Epidermal melanocyte (primary cell): Measurements from ENCODE around the gene DGKD.

Source experiments
- DNase-seq: peaks from one replicate; pipeline ENCODE4 v3.0.0; 2011; ENCODE audit warnings: low spot score; ENCODE audit not compliant: insufficient read length

Gene DGKD

GRCh38 chr2:233426619-233427342 is 72.5 kb downstream of the DGKD start:
- DNase-seq, result no peak

DNA sequence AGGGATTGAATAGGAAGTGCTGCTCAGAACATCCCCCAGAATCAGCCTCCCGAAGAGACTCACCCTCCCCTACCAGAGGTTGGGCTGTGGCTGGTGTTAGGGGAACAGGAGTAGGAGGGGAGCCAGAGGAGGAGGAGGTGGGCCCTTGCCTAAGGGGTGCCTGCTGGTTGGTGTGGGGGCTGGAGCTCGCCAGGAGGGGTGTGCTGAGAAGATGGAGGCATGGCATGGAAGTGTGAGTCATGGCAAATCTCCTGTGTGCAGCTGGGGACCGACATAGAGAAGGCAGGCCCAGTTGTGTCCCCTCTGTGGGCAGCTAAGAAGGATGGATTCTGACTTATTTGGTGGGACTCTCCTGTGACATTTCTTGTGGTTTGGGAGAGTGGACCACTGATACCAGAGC is 73.7 kb downstream of the DGKD start:
- no peak for DNase-seq

GRCh38 chr2:233428438-233428837 is 74.1 kb downstream of the DGKD start:
- DNase-seq, result no peak

- DNase-seq, result no peak
These were observed 75.0 kb downstream of the DGKD start for GRCh38 chr2:233429175-233429897.

DNA sequence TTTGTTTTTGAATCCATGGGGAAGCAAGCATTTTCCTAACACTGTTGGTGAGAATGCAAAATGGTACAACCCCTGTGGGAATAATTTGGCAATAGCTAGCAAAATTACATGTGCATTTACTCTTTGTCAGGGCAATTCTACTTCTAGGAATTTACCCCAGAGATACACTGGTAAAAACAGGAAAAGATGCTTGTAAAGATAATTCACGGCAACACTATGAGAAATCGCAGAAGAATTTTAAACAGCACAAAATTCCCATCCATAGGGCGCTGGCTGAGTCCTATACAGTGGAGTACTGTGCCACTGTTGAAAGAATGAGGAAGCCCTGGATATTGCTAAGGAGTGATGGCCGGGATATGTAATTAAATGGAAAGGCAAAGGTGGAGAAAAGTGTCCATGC is 75.8 kb downstream of the DGKD start:
- no peak for DNase-seq

DNA sequence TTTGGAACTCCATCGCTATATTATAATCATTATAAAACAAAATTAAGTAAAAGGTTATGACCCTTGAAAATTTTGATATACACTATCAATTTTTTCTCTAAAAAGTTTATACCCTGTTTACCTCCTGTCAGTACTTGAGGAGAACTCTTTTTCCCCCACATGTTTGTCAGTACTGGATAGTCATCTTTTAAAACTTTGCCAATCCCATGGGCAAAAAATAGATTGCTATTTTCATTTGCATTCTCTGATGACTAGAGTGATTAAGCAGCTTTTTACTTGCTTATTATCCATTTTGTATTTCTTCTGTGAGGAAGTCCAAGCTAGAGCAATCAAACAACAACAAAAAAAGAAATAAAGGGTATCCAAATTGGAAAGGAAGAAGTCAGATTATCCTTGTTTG is 76.4 kb downstream of the DGKD start:
- DNase-seq, result no peak

DNA sequence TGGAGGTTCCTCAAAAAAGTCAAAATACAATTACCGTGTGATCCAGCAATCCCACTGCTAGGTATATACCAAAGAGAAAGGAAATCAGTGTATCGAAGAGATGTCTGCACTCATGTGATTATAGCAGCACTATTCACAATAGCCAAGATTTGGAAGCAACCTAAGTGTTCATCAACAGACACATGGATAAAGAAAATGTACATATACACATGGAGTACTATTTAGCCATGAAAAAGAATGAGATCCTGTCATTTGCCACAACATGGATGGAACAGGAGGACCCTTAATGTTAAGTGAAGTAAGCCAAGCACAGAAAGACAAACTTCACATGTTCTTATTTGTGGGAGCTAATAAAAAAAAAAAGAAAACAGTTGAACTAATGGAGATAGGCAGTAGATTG is 78.7 kb downstream of the DGKD start:
- DNase-seq, result no peak

DNA sequence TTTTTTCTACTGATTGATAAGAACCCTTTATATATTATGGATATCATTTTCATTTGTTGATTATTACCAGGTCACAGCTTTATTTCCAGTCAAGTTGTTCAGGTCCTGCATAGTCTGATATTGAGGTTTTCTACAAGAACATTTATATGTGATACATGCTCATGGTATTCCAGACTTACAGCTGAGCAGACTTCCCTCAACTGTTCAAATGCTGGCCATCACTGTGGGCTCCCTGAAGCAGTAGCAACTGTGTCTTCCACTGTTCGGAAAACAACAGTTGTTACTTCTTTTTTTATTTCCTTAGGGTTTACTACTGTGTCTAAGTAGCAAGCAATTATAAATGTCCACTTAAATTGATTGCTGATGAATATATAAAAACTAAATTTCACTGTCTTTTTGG is 79.5 kb downstream of the DGKD start:
- DNase-seq, result no peak

DNA sequence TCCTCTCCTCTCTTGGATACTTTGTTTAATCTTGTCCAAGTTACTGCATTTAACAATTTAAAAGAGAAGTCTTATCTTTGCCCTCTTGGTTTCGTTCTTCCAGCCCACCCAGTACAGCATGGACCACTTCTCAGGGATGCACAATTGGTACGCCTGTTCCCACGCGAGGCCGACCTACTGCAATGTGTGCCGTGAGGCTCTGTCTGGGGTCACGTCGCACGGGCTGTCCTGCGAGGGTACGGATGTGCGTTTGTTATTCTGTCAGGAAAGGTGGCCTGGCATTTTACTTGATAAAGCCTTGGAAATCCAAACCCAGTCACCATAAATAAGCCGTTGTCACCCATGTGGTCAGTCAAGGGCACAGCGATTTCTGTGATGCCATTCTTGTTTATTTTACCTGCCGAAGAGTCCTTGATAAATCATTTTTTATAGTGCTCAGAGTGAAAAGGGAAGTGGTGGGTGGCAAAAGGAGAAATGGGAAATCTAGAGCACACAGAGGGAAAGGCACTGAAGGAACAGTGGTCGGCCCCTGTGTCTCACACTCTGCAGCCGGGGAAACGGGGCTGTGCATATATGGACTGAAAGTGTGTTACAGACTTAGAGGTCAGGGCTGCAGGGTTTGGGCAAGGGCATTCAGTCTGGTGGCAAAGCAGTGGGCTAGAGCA is 80.5 kb downstream of the DGKD start:
- no peak for DNase-seq

DNA sequence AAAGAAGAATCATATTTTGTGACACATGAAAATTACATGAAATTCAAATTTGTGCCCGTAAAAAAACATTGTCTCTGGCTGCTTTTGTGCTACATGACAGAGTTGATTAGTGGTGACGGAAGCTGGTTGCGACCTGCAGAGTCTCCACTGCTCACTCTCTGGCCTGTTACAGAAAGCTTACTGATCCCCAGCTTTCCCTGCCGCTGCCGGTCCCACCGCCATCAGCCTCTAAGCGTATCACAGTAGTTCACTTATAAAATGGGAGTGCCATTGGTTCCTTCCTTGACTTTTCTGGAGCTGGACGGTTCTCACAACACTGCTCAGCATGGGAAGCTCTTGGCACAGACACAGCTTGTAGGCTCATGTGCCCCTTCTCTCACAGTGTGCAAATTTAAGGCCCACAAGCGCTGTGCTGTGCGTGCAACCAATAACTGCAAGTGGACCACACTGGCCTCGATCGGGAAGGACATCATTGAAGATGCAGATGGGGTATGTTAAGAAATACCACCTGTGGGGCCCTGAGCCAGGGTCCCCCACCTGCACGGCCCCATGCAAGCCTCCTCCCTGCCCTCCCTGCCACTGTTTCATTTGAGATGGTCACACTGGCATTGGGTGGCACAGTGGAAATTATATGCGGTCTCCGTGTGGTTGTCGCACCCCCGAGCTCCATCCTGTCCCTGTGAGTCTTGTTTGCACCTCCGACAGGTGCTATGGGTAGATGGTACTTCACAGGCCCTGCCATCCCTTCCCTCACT is 81.3 kb downstream of the DGKD start:
- DNase-seq, result no peak

- no peak for DNase-seq
These were observed 81.9 kb downstream of the DGKD start for GRCh38 chr2:233436191-233436581.

DNA sequence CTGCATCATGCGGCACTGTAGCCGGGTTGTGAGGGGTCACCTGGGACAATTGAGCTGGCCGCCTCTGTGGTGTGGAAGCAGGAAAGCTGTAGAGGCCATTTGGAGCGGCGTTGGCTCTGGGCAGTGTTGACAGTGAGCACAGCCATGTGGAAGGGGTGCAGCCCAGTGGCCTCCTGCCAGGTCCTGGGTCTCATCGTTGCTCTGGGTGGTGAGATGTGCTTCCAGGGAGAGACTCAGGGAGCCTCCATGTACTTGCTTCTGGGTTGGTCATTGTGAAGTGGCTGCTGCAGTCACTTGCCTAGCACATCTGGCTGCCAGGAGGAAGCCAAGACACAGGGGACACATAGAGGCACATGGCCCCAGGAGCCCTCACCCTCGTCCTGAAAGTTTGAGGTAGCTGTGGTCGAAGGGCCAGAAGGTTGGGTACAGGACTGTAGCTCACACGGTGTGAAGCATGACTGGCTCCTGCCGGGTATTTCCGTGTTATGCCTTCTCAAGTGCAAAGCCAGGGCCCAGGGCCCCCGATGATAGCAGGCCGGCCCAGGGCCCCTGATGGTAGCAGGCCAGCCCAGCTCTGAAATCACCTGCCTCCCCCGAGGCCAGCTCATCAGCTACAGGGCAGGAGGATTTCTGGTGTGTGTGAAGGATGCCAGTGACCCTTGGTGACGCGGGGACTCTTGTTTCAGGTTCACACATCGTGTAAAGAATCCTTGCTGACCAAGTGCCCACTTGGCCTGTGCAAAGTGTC is 82.6 kb downstream of the DGKD start:
- no peak for DNase-seq

DNA sequence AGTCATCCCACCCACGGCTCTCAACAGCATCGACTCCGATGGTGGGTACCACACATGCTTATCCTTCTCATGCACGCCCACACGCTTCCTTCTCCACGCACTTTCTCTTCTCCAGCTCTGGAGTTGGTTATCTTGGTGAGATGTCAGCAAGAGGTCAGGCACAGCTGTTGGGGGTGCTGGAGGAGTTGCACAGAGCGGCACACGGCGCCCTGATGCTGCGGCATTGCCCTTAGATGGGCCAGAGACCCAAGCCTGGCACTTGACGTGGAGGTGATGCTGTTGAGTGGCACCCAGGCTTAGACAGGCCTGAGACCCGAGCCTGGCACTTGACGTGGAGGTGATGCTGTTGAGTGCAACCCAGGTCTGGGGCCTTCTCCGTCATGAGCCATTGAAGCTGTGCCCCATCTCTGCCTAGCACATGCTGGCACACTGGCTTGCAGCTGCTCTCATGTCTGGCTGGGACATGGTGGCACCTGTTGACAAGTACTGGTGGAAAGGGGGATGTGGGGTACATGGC is 83.2 kb downstream of the DGKD start:
- DNase-seq, result no peak

GRCh38 chr2:233438573-233439147 is 84.4 kb downstream of the DGKD start:
- DNase-seq, result no peak

DNA sequence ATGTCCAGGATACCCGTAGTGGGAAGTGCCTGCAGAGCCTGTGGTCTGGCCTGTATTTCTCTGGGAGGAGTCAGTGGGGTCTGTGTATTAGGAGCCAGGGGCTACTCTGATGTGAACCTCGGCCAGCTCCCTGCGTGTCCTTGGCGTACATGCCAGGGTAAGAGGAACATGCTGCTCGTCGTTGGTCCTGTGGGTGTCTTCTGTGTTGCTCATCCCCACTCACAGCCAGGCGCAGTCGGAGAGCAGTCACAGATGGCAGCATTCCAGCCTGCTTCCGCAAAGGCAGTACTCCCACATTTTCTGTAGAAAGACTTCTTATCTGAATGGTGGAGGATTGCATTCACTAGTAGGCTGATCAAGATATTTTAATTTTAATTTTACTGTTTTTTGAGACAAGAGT is 84.9 kb downstream of the DGKD start:
- DNase-seq, result no peak

GRCh38 chr2:233440314-233440713 is 86.0 kb downstream of the DGKD start:
- DNase-seq, result no peak

GRCh38 chr2:233440714-233441113 is 86.4 kb downstream of the DGKD start:
- DNase-seq, result no peak

DNA sequence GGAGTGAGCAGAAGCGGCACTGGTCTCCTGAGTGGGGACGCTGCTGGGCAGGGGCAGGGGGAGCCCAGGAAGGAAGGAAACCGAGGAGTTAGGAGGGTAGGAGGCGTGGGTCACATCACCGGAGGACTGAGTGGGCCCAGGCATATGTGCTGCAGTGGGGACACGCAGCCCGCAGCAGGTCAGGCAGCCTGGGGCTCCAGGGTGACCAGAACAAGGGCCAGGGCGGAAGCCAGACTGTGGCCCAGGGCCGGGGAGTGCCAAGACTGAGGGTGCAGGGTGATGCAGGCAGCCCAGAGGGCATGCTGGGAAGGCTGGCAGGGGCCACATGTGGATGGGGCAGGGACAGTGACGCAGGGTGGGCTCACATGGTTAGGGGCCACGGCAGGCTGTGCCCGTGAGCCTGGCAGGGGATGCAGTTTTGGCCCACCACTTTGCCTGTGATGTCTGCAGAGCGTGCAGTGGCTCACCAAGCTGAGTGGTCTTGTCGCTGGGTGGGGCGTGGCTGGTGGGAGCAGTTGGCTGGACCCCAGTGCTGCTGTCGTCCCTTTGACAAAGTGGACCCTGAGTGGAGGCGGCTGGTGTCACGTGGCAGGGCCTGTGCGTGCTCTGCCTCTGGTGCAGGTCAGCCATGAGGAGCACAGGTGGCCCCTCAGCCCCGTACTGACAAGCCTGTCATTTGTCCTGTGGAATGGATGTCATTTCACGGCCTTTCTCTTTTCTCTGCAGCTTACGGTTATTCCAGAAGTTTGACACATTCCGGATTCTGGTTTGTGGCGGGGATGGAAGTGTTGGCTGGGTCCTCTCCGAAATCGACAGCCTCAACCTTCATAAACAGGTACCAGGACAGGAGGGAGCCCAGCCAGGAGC is 87.1 kb downstream of the DGKD start:
- no peak for DNase-seq

- no peak for DNase-seq
These were observed 87.7 kb downstream of the DGKD start for GRCh38 chr2:233442028-233442310.
